D721Med (cell line): ENCODE data around the gene SCAMP2.

ENCODE experiments used
- DNase-seq: peaks from one replicate; pipeline ENCODE4 v3.0.0; 2011; ENCODE audit warnings: low spot score; ENCODE audit not compliant: insufficient read length
- FAIRE-seq: peaks from 2 replicates; lab custom pipeline; 2011; peaks lifted over from hg19 to GRCh38; lab: Jason Lieb, UNC
- CTCF ChIP-seq: IDR thresholded peaks from 2 replicates; pipeline ENCODE4 v1.5.1; 2012; ENCODE audit warnings: mild to moderate bottlenecking, control low read depth; ENCODE audit not compliant: insufficient read depth; ENCODE audit errors: missing control alignments

SCAMP2 gene

DNA sequence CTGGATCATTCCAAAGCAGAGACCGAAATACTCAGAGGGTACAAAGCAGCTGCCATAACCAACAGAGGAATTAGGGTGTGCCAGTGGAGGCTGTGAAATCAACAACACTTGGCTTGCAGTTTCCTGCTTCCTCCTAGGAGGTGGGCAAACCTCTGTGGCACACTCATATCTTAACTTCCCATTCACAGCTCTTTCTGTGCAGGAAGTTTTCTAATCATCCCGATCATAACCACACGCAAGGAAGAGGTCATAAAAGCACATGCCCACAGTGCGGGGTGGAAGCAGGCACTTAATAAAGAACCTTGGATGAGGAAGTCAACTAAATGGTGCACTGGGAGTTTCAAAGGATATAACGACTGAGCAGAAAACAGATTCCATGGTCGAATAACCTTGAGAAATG lies 5.1 kb downstream of the SCAMP2 start:
- DNase-seq: no peak
- no peak for TF ChIP-seq CTCF
- no peak for FAIRE-seq

GRCh38 chr15:74867466-74868038 lies 5.6 kb downstream of the SCAMP2 start:
- TF ChIP-seq CTCF: no peak
- no peak for FAIRE-seq
- DNase-seq: no peak

- FAIRE-seq (no peak), DNase-seq (no peak)
- no peak for TF ChIP-seq CTCF
Measured at GRCh38 chr15:74866090-74866489, 7.1 kb downstream of the SCAMP2 start.

DNA sequence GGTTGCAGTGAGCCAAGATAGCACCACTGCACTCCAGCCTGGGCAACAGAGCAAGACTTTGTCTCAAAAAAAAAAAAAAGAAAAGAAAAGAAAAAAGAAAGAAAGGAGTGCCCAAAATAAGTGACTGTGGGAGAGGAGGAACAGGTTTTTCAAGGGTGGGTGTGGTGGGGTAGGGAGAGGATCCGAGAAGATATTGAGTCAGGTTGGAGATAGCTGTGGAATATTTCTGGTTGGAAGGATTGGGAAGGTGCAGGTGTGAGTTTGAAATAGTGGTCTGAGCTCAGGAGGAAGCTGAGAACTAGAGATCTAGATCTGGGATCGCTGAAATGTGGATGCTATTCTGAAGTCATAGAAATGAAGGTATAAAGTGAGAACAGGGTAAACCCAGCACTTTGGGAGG lies 7.8 kb downstream of the SCAMP2 start:
- no peak for FAIRE-seq
- no peak for TF ChIP-seq CTCF
- DNase-seq: no peak

- no peak for TF ChIP-seq CTCF
- DNase-seq: no peak
- no peak for FAIRE-seq
Measured at GRCh38 chr15:74864296-74864695, 8.9 kb downstream of the SCAMP2 start.

GRCh38 chr15:74863239-74864056 lies 9.7 kb downstream of the SCAMP2 start:
- no peak for FAIRE-seq
- no peak for DNase-seq
- TF ChIP-seq CTCF: no peak

DNA sequence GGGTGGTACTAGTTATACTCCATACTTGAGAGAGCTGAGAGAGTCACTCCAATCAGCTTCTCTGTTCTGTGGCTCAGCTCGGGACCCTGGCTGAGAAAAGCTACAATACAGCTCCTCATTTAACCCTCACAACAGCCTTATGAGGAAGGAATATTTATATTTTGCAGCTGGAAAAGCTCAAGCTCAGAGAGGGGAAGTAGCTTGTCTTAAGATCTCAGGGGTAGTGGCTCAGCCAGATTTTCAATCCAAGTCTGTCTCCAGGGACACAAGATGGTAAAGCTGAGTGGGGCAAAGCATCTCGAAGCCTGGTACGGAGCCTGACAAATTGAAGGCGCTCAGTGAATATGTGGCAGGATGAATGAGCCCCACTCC lies 14.8 kb downstream of the SCAMP2 start:
- DNase-seq: no peak
- no peak for FAIRE-seq
- no peak for TF ChIP-seq CTCF
